Chondrocyte (in vitro differentiated cells): ENCODE measurements around the gene HORMAD1. TPM values are rescaled to one million over a fixed set of nuclear protein-coding genes. Genes with fewer than 3 reads are reported as not detected.

Source experiments
- DNase-seq: peaks from one replicate; pipeline ENCODE4 v3.0.0; 2021; ENCODE audit warnings: mixed read lengths, low spot score
- H3K27ac Mint-ChIP-seq: one replicate; pipeline ENCODE4 v1.8.0; 2021; ENCODE audit warnings: mild to moderate bottlenecking, moderate library complexity, mixed read lengths; ENCODE audit not compliant: unreplicated experiment
- H3K27me3 Mint-ChIP-seq: 2 replicates; pipeline ENCODE4 v1.8.0; 2021; ENCODE audit warnings: low read depth, mixed read lengths
- H3K36me3 Mint-ChIP-seq: 2 replicates; pipeline ENCODE4 v1.8.0; 2021; ENCODE audit warnings: low read depth, mixed read lengths
- H3K4me1 Mint-ChIP-seq: 2 replicates; pipeline ENCODE4 v1.8.0; 2021; ENCODE audit warnings: low read depth, mild to moderate bottlenecking, mixed read lengths
- H3K4me3 Mint-ChIP-seq: one replicate; pipeline ENCODE4 v1.8.0; 2021; ENCODE audit warnings: mild to moderate bottlenecking, moderate library complexity, mixed read lengths; ENCODE audit not compliant: unreplicated experiment
- H3K9me3 Mint-ChIP-seq: 2 replicates; pipeline ENCODE4 v1.8.0; 2021; ENCODE audit warnings: low read depth, mixed read lengths
- total RNA-seq: library from RNA; stranded (reverse); gene quantifications from 3 replicates; pipeline ENCODE4 v1.2.1, GENCODE V29; 2021
- TF ChIP-seq, protein P1 (sequence below): fragments of 200-600 bp; sonication (generic); IDR thresholded peaks from 2 replicates; pipeline ENCODE4 v1.5.0; 2021; ENCODE audit warnings: antibody characterized with exemption, mild to moderate bottlenecking, moderate library complexity

Gene HORMAD1
- total RNA-seq, 1 donor from 2014 or later = not detected

DNA sequence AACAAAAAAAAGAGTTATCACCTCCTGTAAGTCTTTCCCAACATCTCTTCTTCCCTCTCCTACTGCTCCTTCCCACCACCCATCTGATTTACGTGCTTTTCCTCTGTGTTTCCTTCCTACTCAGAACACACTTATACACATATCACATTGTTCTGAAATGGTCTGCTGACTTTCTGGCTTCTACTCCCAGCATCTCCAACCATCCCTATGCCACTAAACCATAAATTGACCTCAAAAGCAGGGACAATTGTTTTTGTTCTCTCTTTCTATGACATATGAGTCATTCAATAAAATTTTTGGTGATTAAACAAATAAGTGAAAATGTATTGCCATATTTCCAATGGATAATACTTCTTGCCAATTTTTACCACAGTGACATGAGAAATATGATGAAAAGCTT is 31.9 kb downstream of the HORMAD1 start:
- TF ChIP-seq, protein P1, sequence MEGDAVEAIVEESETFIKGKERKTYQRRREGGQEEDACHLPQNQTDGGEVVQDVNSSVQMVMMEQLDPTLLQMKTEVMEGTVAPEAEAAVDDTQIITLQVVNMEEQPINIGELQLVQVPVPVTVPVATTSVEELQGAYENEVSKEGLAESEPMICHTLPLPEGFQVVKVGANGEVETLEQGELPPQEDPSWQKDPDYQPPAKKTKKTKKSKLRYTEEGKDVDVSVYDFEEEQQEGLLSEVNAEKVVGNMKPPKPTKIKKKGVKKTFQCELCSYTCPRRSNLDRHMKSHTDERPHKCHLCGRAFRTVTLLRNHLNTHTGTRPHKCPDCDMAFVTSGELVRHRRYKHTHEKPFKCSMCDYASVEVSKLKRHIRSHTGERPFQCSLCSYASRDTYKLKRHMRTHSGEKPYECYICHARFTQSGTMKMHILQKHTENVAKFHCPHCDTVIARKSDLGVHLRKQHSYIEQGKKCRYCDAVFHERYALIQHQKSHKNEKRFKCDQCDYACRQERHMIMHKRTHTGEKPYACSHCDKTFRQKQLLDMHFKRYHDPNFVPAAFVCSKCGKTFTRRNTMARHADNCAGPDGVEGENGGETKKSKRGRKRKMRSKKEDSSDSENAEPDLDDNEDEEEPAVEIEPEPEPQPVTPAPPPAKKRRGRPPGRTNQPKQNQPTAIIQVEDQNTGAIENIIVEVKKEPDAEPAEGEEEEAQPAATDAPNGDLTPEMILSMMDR = no peak
- no peaks in the 10 kb centered on the region for H3K9me3 Mint-ChIP-seq
- H3K4me3 Mint-ChIP-seq = no peak overlapping the region
- H3K36me3 Mint-ChIP-seq = peaks cover 10% of the 10 kb centered on the region
- DNase-seq = no peak
- peaks cover 6% of the 10 kb centered on the region for H3K4me1 Mint-ChIP-seq
- H3K27me3 Mint-ChIP-seq = no peaks in the 10 kb centered on the region
- H3K27ac Mint-ChIP-seq = no peak overlapping the region

DNA sequence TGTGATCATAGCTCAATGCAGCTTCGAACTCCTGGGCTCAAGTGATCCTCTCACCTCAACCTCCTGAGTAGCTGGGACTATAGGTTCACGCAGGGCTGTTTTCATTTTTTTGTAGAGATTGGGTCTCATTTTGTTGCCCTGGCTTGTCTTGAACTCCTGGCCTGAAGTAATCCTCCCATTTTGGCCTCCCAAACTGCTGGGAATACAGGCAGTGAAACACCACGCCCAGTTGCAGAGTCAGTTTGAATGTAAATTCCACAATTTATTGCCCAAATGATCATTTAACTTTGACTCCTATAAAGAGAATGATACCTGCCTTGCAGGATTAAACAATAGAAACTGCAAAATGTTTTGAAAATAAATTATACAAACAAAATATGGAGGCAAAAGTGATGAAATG is 34.4 kb downstream of the HORMAD1 start:
- peaks cover 3% of the 10 kb centered on the region for H3K36me3 Mint-ChIP-seq
- TF ChIP-seq, protein P1 = no peak
- H3K4me1 Mint-ChIP-seq = peaks cover 6% of the 10 kb centered on the region
- no peak overlapping the region for H3K4me3 Mint-ChIP-seq
- no peaks in the 10 kb centered on the region for H3K27me3 Mint-ChIP-seq
- DNase-seq = no peak
- no peaks in the 10 kb centered on the region for H3K9me3 Mint-ChIP-seq
- H3K27ac Mint-ChIP-seq = no peak overlapping the region

DNA sequence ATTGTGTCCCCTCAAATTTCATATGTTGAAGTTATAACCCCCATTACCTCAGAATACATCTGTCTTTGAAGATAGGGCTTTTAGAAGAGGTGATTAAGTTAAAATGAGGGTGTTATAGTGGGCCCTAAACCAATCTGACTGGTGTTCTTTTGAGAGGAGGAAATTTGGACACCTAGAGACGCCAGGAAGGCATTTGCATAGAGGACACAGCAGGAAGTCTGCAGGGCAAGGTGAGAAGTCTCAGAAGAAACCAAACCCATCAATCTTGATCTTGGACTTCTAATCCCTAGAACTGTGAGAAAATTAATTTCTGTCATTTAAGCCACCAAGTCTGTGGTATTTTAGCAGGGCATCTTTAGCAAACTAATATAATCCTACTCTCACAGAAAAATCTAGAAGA is 36.8 kb downstream of the HORMAD1 start:
- H3K4me3 Mint-ChIP-seq = no peak overlapping the region
- H3K9me3 Mint-ChIP-seq = no peaks in the 10 kb centered on the region

DNA sequence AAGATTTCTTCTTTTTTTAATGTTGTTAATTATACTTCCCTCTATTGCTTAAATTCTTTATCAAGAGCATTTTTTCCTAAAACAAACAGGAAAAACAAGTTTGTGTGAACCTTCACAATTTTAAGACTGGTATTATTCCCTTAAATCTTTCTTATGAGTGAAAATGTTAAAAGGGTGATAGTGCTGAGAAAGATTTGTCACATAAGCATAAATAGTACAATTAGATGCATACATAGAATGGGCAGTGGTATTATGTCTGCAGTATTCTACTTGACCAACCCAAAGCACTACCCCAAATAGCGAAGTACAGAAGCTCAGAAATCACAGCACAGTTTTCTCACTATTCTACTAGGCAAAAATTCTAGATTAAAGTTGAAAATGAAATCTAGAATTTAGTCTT is 41.7 kb downstream of the HORMAD1 start:
- H3K27me3 Mint-ChIP-seq = no peaks in the 10 kb centered on the region
- TF ChIP-seq, protein P1 = no peak
- no peak for DNase-seq
- H3K4me1 Mint-ChIP-seq = no peaks in the 10 kb centered on the region
- H3K9me3 Mint-ChIP-seq = no peaks in the 10 kb centered on the region
- H3K27ac Mint-ChIP-seq = no peak overlapping the region
- H3K4me3 Mint-ChIP-seq = no peak overlapping the region
- H3K36me3 Mint-ChIP-seq = no peaks in the 10 kb centered on the region

More for the DNA sequence above, 36.8 kb downstream of the HORMAD1 start:
- no peak overlapping the region for H3K27ac Mint-ChIP-seq
- DNase-seq = no peak
- peaks cover 2% of the 10 kb centered on the region for H3K36me3 Mint-ChIP-seq
- H3K4me1 Mint-ChIP-seq = no peaks in the 10 kb centered on the region
- H3K27me3 Mint-ChIP-seq = no peaks in the 10 kb centered on the region
- TF ChIP-seq, protein P1 = no peak

DNA sequence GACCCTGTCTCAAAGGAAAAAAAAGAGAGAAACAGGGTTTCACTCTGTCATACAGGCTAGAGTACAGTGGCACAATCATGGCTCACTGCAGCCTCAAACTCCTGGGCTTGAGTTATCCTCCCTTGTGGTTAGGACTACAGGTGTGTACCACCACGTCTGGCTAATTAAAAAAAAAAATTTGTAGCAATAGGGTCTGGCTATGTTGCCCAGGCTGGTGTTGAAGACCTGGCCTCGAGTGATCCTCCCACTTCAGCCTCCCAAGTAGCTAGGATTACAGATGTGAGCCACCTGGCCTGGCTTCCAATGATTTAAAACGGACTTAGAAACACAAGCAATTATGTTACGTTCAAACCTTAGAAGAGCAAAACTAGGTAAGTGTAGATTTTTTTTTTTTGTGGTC is 45.8 kb downstream of the HORMAD1 start:
- no peak overlapping the region for H3K4me3 Mint-ChIP-seq
- H3K27ac Mint-ChIP-seq = no peak overlapping the region
- no peaks in the 10 kb centered on the region for H3K9me3 Mint-ChIP-seq
- H3K4me1 Mint-ChIP-seq = no peaks in the 10 kb centered on the region
- H3K36me3 Mint-ChIP-seq = no peaks in the 10 kb centered on the region
- H3K27me3 Mint-ChIP-seq = no peaks in the 10 kb centered on the region
- TF ChIP-seq, protein P1 = no peak
- DNase-seq = no peak
